Measurements from ENCODE around the gene ARX.

ARX gene

DNA sequence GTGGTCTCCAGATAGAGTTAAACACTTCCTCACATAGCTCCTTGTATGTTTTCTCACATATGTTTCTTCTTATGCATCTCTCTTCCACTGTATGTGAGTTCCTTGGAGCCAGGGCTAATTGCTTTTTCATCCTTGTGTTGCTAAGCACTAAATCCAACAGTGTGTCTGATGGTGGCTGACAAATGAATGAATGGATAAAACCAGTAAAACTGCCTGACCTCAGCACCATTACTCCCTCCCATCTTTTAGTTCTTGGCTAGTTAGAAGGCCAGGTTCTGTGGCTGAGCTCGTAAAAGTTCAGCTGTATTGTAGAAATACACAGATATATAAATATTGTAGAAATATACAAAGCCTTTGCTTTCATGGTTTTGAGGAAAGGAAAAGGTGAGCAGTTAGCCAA is 50.4 kb downstream of the ARX start:
- no peak overlapping the region for H3K4me3 ChIP-seq (ENCODE audit: low read depth, low read length)
- no peak for DNase-seq (ENCODE audit: low read depth)
- TF ChIP-seq, protein P1, sequence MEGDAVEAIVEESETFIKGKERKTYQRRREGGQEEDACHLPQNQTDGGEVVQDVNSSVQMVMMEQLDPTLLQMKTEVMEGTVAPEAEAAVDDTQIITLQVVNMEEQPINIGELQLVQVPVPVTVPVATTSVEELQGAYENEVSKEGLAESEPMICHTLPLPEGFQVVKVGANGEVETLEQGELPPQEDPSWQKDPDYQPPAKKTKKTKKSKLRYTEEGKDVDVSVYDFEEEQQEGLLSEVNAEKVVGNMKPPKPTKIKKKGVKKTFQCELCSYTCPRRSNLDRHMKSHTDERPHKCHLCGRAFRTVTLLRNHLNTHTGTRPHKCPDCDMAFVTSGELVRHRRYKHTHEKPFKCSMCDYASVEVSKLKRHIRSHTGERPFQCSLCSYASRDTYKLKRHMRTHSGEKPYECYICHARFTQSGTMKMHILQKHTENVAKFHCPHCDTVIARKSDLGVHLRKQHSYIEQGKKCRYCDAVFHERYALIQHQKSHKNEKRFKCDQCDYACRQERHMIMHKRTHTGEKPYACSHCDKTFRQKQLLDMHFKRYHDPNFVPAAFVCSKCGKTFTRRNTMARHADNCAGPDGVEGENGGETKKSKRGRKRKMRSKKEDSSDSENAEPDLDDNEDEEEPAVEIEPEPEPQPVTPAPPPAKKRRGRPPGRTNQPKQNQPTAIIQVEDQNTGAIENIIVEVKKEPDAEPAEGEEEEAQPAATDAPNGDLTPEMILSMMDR (IDR thresholded peaks at IDR 0.05; ENCODE audit: insufficient read depth, low read depth, low read length, missing control alignments) = no peak

DNA sequence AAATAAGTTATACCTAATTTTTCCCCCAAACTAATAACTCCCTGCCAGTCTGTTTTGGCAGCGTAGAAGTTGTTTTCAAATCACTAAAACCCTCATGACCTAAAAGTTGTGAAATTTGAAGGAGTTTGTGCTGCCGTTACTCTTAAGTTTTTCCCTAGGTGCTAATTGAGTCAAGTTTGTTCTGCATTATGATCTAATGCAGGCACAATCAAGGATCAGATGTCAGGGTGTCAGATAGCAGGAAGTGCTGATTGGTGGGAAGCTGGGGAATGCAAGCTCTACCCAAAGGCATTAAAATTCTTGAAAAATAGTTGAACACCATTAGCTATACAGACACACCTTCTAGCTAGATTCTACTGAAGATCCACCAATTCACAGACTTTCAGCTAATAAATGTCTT is 51.9 kb downstream of the ARX start:
- TF ChIP-seq, protein P1 (IDR thresholded peaks at IDR 0.05; ENCODE audit: insufficient read depth, low read depth, low read length, missing control alignments) = no peak
- no peak for DNase-seq (ENCODE audit: low read depth)
- H3K4me3 ChIP-seq (ENCODE audit: low read depth, low read length) = no peak overlapping the region

DNA sequence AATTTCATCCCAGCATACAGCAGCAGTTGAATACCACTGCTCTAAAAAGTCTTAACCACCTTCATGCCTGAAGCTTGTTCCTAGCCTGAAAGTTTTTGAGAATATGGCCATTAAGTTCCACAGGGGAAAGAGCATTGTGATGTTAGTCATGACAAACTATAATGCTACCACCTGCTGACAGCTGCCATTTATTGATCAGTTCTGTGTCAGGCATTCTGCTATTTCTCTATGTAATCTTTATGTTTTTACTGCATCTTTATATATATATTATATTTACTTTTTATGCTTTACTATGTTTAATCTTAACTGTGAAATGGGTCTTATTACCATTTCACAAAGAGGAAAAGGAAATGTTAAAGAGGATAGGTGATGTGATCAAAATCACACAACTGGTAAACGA is 54.0 kb downstream of the ARX start:
- H3K4me3 ChIP-seq (ENCODE audit: low read depth, low read length) = no peak overlapping the region
- TF ChIP-seq, protein P1 (IDR thresholded peaks at IDR 0.05; ENCODE audit: insufficient read depth, low read depth, low read length, missing control alignments) = no peak
- no peak for DNase-seq (ENCODE audit: low read depth)

DNA sequence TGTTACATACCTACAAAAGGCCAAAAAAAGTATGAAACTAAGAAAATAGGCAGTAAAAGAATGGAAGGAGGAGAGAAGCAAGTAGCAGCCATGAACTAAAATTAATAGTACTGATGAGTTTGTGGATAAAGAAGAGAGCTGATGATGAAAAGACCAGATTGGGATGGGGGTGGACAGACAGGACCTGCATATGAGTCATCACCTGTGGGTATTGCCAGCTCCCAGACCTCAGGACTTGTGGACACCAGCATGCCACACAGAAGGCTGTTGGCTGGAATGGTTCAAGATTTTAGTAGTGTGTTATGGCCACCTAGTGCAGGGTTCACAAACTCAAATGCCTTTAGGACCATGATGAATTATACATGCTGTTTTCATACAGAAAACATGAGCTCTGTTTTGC is 58.9 kb downstream of the ARX start:
- H3K4me3 ChIP-seq (ENCODE audit: low read depth, low read length) = no peak overlapping the region
- DNase-seq (ENCODE audit: low read depth) = no peak
- TF ChIP-seq, protein P1 (IDR thresholded peaks at IDR 0.05; ENCODE audit: insufficient read depth, low read depth, low read length, missing control alignments) = no peak

DNA sequence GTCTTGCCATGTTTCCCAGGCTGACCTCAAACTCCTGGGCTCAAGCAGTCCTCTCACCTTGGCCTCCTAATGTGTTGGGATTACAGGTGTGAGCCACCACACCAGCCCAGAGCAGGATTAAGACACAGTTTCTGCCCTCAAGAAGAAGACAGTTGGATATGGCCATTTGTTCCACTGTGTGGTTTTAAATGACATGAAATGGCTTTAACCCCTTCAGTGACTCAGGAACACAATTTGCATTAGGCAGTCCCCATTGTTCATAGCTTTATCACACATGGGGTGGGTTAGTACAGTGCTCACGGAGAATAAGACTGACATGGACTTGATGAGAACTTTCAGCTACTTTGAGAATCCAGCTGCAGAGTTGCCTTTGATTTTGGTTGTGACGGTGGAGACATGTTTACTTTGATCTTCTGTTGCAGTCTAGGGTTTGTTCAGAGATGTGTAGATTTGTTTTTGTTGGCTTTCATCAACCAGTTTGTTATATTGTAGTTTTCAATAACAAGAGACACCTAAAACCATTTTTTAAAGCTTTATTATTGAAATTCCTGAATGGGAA is 60.3 kb downstream of the ARX start:
- no peak overlapping the region for H3K4me3 ChIP-seq (ENCODE audit: low read depth, low read length)
- TF ChIP-seq, protein P1 (IDR thresholded peaks at IDR 0.05; ENCODE audit: insufficient read depth, low read depth, low read length, missing control alignments) = no peak
- no peak for DNase-seq (ENCODE audit: low read depth)

DNA sequence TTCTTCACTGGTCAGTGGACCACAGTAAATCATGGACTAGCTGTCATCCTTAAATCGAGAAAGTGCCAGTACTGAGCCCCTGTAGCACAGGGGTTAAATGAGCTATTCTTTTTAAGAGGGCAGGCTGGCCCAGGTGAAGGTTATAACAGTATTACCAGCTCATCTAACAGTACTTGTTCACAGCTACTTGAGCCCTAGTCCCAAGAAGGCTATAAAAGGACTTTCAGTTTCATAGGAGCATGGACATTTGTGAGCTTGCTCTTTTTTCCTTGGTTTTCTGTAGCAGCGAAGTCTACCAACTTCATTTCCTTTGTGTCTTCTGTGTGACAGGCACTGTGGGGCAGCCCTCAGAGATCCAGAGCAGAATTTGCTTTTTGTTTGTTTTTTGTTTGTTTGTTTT is 61.0 kb downstream of the ARX start:
- no peak for DNase-seq (ENCODE audit: low read depth)
- H3K4me3 ChIP-seq (ENCODE audit: low read depth, low read length) = no peak overlapping the region
- TF ChIP-seq, protein P1 (IDR thresholded peaks at IDR 0.05; ENCODE audit: insufficient read depth, low read depth, low read length, missing control alignments) = no peak

Measured in GM12865 (cell line).